HG02588 (cell line): ENCODE measurements around the gene PTPRD.
"Not testable (repeated sequence)": the region's sequence is repeated elsewhere in the genome, so short reads cannot be mapped to it uniquely, and the experiment has no call there.

Source experiments
- ATAC-seq: cut with Tn5 transposase; IDR thresholded peaks from one replicate; pipeline ENCODE4 v1.9.1; 2021; ENCODE audit warnings: mild to moderate bottlenecking, moderate library complexity; ENCODE audit not compliant: unreplicated experiment

Gene PTPRD

DNA sequence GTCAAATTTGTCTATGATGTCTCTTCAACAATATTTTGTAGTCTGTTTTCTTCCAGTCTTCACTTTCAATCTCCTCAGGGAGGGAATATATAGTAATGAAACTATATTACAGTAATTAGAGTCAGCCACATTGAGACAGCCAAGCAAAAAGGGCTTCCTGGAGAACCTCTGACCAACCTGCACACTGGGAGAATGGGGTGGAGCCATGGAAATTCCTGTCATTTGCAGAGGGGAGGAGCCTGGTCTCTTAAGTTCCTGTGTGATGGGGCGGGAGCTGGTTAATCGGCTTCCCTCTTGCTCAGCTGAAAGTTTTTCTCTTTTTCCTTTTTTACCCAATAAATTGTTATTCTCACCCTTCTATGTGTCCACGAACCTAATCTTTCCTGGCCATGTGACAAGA is 1220.0 kb downstream of the PTPRD start:
- ATAC-seq = no peak

DNA sequence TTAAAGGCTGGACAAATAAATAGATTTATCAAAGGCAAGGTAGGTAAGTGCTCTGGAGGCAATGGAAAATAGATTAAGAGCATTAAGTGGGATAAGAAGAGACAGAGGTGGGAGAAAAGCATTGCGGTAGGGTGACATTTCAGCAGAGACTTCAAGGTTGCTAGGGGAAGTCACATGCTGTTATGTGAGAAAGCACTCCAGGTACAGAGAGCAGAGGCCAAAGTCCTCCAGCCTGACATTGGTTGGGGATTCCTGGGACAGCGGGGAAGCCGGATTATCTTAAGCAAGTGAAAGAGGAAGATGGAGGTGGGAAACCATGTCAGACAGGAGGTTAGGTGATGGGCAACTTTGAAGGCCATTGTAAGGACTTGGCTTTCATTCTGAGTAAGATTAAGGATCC is 1222.9 kb downstream of the PTPRD start:
- ATAC-seq = no peak

DNA sequence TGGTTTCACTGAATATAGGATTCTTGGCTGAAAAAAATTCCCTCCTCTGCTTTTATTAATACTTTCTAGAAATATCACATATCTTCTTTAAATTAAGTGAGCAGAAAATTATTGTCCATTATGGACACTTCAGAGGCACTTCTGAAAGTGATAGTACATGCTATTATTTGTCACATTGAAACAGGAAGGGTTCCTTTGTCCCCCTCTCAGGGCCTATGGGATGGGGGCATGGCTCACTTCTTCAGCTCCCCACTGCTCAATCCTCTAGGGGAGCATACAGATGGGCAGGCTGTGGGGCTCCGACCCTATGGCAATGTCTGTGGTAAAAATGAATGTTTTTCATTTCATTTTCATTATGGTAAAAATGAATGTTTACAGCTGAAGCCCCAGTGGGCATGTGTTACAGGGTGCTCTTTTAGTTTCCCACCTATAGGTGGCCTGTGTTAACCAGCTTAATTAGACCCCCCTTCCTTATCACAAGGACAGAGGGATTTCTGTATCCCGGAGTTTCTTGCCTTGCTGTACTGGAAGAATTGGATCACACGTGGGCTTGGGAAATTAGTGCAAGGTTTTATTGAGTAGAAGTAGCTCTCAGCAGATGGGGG is 1225.2 kb downstream of the PTPRD start:
- ATAC-seq = no peak

DNA sequence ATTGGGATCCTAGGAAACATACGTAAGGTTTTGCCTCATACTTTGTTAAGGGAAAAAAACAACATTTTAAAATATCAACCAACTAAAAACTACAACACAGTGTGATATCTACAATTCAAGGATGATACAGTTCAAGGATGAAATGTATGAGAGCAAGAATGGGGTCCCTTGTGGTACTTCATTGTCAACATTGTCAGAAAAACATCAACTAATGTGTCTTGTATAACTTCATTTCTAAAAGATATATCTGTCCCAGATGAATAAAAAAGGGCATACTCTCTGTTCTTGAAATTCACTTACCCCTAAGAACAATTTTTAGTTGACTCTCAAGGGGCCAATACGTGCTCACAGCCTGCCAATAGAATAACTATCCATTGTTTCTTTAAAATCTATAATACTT is 1250.5 kb downstream of the PTPRD start:
- ATAC-seq = no peak

DNA sequence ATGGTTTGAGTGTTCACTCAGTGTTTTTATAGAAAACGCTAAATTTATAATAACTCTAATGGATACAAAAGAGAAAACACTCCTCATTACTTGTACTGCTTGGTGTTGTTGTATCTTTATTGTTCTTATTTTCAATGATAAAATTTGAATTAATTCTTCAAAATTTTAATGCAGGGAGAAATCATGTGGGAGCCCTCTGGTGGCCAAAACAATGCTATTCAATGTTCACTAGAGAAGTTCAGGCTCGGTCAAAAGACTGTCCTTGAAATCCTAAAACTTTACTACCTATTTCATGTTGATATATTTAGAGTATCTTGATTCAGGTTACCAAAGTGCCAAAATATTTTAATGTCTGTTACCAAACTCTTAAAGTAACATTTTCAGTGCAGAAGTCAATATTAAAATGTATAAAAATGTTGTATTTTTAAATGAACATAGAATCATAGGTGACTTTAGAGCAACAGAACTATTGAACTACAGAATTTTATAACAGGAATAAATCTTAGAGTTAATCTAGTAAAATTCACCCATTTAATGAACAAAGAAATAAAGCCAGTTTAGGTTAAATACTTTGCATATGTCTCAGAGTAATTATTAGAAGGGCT is 1259.8 kb downstream of the PTPRD start:
- no peak for ATAC-seq

DNA sequence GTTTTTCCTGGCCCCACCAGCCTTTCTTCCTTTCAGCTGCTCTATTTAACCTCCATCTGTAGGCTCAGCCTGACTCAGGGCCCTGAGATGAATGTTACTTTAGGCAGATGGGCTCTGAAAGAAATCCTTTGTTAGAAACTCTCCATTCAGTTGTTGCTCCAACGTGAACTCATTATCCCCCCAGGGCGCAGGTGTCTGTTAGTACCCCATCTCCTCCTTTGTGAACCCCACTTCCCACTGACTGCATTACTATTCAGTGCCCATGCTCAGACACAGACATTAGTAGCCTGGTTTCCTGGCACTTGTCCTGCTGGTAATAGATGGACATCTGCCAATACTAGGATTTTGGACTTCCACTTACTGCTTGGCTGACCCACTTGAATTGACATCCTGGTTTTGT is 1271.6 kb downstream of the PTPRD start:
- ATAC-seq = no peak

DNA sequence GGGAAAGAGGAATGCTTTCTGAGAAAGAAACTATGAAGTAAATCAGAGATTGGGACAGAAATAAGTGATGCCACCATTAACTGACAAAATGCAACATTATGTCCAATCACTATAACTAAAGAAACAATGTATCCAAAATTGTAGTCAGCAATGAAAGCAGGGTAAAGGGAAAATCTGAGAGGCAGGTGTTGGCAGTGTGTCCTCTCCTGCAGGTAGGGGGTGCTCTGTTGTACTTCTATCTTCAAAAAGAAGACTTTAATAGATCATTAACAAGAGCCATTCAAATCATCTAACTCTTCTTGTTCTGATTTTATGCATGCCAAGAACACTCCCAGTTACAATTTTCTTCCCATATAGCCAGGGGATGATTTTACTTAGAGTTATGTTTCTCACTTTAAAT is 1275.7 kb downstream of the PTPRD start:
- no peak for ATAC-seq

DNA sequence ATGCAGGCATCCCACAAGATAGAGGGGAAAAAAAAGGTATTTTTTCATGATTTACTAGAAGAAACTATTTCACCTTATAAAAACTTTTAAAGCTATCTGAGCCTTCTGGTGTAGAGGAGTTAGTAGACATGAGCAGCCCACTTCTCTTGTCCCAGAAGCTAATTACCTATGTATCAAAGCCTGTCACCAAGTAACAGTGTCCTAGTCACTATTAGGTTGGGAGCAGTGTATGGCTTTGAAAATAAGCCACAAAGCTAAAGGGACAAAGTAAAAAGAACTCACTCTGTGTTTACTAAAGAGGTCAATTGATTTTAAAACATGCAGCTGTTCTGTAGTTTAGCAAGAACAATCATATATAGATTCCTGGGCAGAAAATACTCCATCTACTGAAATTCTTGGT is 1286.1 kb downstream of the PTPRD start:
- no peak for ATAC-seq

DNA sequence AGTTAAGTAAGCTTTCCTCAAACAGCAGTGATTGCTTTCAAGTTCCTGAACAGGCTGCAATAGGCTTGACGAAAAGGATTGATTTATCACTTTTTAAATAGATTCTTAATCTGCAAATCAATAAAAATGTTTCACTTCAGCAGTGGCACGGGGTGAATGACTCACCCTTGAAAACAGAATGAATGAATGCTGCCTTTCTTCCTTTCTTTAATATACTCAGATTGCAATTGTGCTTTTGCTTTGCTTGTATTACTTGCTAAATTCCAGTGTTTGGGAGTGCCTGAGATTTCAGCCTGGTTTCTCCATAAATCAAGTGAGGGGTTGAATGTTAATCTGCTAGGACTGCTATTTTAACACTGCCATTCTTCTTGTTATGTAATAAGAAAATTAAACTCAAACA is 1293.8 kb downstream of the PTPRD start:
- no peak for ATAC-seq

DNA sequence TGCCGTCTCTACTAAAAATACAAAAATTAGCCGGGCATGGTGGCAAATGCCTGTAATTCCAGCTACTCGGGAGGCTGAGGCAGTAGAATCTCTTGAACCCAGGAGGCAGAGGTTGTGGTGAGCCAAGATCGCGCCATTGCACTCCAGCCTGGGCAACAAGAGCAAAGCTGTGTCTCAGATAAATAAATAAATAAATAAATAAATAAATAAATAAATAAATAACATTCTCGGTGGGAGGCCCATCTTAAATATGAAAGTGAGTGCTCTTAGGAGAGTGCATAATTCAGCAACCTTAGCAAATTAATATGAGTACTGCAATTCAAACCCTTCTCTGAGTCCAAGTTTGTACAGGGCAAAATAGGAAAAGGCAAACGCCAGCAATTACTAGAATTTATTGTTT is 1302.1 kb downstream of the PTPRD start:
- not testable (repeated sequence) for ATAC-seq

DNA sequence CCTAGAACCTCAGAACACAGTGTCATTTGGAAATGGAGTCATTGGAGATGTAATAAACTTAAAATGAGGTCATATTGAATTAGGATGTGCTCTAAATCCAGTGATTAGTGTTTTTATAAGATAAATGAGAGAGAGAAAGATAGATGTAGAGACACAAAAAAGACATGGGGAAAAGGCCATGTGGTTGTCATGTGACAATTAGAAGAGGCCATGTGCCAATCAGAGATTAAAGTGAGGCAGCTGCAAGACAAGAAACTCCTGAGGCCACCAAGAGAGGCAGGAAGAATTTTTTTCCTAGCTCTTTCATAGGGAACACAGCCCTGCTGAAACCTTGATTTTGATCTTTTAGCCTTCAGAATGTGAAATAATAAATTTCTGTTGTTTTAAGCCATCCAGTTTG is 1307.2 kb downstream of the PTPRD start:
- no peak for ATAC-seq

DNA sequence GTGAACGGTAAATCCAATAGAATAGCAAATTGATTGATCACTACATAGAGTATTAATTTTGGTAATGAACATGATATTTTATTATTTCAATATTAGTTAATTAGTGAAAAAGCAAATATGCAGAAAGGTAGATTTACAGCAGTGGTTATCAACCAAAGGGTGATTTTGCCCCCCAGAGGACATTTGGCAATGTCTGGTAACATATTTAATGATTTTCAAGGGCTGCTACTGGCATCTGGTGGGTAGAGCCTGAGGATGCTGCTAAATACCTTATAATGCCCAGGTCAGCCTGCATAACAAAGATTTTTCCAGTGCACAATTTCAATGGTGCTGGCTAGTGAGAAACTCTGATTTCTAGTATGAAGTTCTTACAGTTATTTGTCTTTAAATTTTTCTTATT is 1313.7 kb downstream of the PTPRD start:
- no peak for ATAC-seq

DNA sequence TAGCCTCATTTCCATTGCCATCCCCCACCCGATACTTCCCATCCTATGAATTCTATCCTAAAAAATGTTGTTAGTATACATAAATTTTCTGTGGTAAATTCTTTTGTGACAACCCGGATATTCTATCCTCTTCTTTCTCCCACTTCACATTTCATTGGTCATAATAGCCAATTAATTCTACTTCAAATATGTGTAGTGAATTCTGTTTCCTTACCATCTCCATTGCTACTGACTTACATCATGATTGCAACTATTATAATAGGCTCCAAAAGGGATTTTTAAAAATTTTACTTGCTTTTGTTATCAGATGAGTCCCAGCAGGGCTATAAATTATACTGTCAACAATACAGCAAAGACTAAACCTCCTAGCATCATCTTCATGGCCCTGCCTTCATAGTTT is 1326.8 kb downstream of the PTPRD start:
- ATAC-seq = no peak

DNA sequence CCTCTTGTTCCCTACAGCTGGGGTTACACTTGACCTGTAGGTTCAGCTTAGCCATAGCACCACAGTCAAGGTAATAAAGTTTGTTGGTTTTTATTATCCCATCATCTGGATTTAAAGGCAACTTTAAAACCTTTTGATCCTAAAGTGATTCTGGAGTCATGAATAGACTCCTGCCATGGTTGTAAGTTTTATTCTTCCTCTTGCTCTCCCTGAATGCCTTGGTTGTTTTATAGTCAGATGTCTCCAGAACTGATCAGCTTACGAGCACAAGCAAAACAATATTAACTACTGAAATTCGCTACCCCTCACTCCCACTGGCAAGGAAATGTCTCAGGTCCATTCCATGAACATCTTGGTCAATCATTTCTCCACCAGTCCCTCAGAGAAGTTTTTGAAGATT is 1328.6 kb downstream of the PTPRD start:
- ATAC-seq = no peak

DNA sequence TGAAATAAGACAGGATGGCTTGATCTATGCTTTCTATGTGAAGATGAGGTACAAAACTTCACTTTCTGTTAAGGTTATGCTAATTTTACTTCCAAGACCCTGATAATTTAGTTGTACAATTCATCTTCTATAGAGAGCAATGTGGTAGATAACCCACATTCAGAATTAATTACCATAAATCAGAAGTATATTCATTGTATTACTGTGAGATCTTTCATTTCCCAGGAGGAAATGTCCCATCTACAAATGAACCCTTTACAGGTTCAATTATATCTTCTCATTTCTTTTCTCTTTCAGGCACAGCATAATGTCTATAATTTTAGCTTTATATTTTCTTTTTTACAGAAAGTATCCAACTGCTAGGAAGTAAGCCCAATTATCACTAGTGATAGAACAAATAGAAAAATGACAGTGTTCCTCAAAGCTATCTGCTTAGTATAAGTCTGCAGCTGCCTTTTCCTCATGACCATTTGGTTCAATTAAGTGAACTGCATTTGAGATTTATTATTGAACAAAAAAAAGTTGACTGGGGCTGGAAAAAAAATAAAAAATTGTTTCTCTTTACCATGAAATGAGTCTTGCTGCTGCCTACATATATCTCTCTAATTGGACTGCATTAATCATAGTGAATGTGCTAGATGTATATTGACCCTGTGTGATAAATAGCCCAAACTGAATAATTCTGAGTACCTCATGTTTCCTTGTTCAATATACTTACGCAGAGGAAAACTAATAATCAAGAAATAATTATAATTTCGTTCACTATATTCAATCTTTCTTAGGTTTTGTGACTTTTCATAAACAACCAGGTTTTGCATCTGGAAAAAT is 1329.4 kb downstream of the PTPRD start:
- ATAC-seq = no peak

DNA sequence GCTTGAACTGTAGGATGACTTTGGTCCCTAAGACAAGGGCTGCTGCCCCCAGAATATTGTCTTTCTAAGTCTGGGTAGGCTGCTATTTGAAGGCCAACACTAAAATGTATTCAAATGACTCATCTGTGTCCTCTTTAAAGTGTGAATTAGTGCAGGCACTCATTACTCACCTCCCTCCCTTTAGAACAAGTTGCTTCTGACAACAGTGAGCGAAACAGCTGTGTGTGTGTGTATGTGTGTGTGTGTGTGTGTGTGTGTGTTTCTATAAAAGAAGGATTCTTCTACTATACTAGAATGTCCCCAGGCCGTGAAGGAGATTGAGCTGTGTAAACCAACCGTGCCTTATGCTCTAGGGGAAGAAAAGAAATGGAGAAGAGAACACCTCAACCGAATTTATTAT is 1337.2 kb downstream of the PTPRD start:
- ATAC-seq = no peak

DNA sequence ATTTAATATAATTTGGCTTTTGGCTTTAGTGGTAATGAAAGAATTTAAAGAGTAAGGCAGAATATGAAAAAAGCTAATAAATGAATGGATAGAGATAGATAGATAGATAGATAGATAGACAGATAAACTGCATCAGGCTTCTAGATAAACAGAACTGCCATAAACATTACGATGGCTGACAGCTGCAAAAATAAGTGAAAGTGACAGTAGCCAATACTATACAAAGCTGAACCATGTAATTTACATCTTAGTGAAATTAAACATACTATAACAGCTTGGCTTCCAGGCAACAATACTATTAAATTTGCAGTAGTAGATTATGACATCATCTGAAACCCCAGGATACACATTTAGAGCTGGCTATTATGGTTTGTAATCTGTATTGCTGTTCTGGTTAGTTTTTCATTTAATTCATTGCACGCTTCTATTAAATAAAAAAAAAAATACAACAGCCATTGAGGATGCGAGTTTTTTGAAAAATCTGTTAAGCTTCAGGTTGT is 1354.8 kb downstream of the PTPRD start:
- no peak for ATAC-seq

DNA sequence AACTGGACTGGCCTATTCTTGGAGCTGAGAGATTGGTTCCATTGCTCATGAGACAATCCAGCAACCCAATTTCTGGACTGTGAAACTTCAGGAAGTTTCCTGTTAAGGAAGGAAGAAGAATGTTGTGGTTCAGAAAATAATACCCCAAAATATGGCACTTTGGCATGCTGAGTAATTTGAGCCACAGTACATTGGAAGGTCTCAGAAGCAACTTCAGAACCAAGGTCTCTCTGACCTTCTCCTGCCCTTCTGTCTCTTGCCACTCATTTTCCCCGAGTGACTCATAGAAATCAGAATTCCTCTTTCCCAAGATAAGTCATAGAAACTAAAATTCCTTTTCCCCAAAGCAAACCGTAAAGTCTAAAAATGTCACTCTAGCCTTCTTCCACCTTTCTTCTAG is 1366.1 kb downstream of the PTPRD start:
- no peak for ATAC-seq

DNA sequence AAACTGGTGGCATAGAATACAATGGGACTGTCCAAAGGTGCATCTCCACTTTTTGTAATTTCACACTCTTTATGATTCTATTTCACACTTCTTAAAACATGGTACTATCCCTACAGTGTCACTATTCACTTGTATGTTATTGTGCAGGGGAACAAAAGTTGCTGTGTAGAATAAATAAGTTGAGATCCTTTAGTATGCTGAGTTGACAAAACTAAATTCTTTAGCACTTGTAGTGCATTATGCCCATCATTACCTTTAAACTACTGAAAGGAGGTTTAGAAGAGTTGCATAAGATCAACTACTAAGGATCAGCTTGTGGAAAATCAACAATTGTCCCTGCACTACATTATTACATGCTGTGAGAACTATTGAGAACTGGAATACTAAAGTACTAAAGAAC is 1380.9 kb downstream of the PTPRD start:
- ATAC-seq = no peak

DNA sequence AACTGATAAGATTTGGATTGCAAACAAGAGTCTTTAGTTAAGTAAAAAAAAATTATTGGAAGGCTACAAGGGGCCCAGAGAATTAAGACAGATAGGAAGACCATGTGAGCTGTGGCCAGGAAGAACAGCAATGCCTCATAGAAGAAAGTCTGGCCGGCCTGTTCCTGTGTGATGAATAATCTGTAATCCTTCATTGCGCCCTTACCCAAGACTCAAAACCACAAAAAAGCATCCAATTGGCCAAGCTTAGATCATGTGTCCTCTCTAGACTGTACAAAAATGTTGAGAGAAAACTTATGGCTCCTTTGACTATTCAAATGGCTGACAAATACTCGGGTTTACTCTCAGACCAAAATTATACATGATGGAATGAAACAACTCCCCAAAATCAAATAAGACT is 1383.5 kb downstream of the PTPRD start:
- no peak for ATAC-seq

DNA sequence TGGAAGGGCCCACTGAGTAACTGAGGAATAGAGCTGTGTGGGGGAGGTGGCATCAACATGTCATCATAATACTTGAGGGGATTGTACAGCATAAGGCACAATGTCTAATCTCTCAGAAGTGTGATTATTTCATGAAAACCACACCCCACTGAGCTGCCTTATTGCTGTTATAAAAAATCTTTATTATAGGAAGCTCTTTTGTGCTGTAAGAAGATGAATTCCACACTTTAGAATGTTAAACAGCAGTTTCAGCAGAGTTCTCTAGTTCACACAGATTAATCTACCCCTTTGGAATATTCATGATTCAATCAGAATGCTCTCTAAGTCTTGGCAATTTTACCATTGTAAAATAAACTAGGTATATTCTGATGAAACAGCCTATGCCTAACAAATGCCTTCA is 1389.6 kb downstream of the PTPRD start:
- no peak for ATAC-seq

DNA sequence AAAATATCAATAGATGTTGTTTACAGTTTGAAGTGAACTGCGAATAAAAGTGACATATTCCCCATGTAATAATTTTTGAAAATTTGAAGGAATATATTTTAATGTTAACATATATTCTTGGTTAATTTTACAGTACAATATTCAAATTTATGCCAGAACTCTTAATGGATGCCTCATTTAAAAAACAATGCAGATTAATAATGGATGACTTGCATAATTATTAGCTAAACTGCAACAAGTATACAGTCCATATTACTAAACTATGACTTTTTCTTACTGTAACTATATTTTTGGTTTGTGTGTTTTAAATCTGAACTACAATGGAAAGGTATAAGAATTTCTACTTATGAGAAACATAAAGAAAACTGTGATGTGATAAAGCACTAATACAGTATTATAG is 1390.1 kb downstream of the PTPRD start:
- no peak for ATAC-seq
